ENCODE results near the gene CCDC85C.

CCDC85C gene

GRCh38 chr14:99535908-99536778 is 67.9 kb downstream of the CCDC85C start:
- DNase-seq: no peak

GRCh38 chr14:99535448-99535847 is 68.6 kb downstream of the CCDC85C start:
- peak; percentile 96 for DNase-seq

- peak; percentile 99 for DNase-seq
Observed at GRCh38 chr14:99534863-99535262, 69.1 kb downstream of the CCDC85C start.

GRCh38 chr14:99534333-99534732 is 69.7 kb downstream of the CCDC85C start:
- DNase-seq: no peak

- DNase-seq: no peak
Observed at GRCh38 chr14:99532310-99532709, 71.7 kb downstream of the CCDC85C start.

GRCh38 chr14:99531251-99532096 is 72.5 kb downstream of the CCDC85C start:
- peak; percentile 82 for DNase-seq

GRCh38 chr14:99530407-99531155 is 73.4 kb downstream of the CCDC85C start:
- DNase-seq: no peak

- DNase-seq: peak; percentile 85
Observed at GRCh38 chr14:99529899-99530298, 74.1 kb downstream of the CCDC85C start.

GRCh38 chr14:99527427-99528076 is 76.5 kb downstream of the CCDC85C start:
- no peak for DNase-seq

GRCh38 chr14:99527026-99527425 is 77.0 kb downstream of the CCDC85C start:
- DNase-seq: no peak

- no peak for DNase-seq
Observed at GRCh38 chr14:99525699-99526080, 78.3 kb downstream of the CCDC85C start.

GRCh38 chr14:99524804-99525698 is 79.0 kb downstream of the CCDC85C start:
- DNase-seq: peak; percentile 84

- peak; percentile 69 for DNase-seq
Observed at GRCh38 chr14:99524091-99524661, 79.8 kb downstream of the CCDC85C start.

- DNase-seq: no peak
Observed at GRCh38 chr14:99523704-99524055, 80.3 kb downstream of the CCDC85C start.

- DNase-seq: peak; percentile 49
Observed at GRCh38 chr14:99522934-99523703, 80.9 kb downstream of the CCDC85C start.

GRCh38 chr14:99522457-99522891 is 81.5 kb downstream of the CCDC85C start:
- DNase-seq: peak; percentile 83

GRCh38 chr14:99522025-99522401 is 82.0 kb downstream of the CCDC85C start:
- DNase-seq: no peak

GRCh38 chr14:99521176-99522024 is 82.6 kb downstream of the CCDC85C start:
- no peak for DNase-seq

GRCh38 chr14:99520571-99521081 is 83.4 kb downstream of the CCDC85C start:
- DNase-seq: no peak

Data from NCI-H226 (cell line).